Middle frontal gyrus (tissue), 1 donor: Measurements from ENCODE around the gene MEX3D.

Source experiments
- DNase-seq: peaks from one replicate; pipeline ENCODE4 v3.0.0-alpha.2; 2015; ENCODE audit warnings: low spot score; ENCODE audit errors: extremely low spot score

Gene MEX3D

DNA sequence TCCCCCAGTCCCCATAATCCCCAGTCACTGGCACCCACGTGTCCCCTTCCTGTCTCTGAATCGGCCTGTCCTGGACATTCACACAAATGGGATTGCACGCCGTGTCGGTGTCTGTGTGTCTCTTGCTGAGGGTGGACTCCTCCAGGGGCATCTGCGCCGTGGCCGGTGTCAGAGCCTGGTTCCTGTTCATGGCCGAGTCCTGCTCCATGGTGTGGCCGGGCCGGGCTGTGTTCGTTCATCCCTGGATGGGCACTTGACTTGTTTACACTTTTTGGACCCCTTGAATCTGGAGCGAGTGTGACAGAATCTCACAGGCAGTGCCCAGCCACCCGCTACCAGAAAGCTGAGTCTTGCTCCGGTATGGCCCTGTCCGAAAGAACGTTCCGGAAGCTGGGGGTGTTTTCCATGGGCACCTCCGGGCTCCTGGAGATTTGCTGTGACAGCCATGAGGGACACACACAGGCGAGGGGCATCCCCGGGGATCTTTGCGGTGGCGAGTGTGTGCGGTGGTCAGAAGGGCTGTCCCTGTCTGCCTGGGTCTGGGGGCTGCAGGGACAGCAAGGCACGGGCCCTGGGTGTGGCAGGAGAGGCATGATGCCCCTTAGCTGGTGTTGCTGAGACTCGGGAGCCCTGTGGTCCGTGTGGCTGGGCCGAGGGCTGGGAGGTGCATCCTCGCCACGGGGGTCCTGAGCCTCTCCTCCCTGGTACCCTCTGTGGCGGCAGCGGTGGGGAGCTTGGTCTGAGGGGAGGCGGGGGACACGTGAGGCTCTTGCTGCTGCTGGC lies 6.4 kb upstream of the MEX3D start:
- no peak for DNase-seq

- DNase-seq: no peak
These were observed 4.7 kb upstream of the MEX3D start for GRCh38 chr19:1572795-1573194.

DNA sequence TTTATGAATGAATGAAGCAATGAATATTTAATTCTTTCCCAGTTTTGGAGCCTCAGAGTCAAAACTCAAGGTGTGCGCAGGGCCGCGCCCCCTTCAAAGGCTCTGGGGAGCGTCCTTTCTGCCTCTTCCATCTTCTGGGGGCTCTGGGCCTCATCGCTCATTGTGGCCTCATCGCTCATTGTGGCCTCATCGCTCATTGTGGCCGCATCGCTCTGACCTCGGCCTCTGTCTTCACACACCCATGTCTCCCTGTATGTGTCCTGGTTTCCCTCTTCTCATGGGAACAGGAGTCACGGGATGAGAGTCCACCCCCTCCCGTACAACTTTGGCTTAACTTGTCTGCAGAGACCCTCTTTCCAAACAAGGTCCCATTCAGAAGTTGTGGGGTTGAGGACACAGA lies 3.2 kb upstream of the MEX3D start:
- no peak for DNase-seq

- DNase-seq: no peak
These were observed 2.7 kb upstream of the MEX3D start for GRCh38 chr19:1570836-1571235.

- no peak for DNase-seq
These were observed 1.9 kb upstream of the MEX3D start for GRCh38 chr19:1569997-1570396.

DNA sequence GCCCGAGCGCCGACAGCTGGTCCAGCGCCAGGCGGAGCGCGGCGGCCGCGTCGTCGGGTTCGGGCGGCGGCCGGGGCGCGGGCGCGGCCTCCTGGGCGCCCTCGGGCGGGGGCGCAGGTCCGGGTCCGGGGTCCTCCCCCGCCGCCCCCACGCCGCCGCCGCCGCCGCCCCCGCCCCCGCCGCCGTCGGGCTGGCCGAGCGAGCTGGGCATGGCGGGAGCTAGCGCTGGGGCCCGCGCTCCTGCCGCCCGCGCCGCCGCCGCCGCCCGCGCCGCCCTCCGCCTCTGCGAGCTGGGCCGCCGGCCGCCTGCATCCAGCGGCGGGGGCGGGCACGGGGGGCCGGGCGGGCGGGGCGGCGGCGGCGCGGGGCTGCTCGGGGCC lies 287 bp downstream of the MEX3D start:
- DNase-seq: no peak

DNA sequence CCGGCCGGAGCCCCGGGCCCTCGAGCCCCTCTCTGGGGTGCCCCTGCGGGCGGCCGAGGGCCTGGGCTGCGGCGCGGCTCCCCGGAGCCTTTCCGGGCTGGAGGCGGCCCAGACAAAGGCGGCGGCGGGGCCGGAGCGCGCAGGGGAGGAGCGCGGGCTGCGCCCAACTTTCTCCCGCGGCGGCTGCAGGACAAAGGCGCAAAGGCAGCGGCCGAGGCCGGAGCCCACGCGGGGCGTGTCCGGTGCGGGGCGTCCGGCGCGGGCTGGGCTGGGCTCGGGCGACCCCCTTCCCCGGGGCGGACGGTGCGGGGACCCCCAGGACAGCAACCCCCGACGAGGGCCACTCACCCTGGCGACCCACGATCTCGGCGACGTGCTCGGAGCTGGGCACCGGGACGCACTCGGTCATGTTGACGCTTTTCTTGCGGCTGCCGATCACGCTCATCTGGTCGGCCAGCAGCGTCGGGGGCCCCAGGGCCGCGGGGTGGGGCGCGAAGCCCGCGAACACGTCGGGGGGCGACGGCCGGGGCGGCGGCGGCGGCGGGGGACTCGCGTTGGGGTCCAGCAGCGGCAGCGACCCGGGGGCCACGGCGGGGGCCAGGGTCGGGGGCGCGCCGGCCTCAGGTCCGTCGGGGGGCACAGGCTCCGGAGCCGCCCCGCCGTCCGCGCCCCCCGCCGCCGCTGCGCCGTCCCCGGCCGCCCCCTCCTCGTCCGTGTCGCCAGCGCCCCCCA lies 843 bp downstream of the MEX3D start:
- no peak for DNase-seq

- peak; percentile 74 for DNase-seq
These were observed 1.6 kb downstream of the MEX3D start for GRCh38 chr19:1566392-1567115.

DNA sequence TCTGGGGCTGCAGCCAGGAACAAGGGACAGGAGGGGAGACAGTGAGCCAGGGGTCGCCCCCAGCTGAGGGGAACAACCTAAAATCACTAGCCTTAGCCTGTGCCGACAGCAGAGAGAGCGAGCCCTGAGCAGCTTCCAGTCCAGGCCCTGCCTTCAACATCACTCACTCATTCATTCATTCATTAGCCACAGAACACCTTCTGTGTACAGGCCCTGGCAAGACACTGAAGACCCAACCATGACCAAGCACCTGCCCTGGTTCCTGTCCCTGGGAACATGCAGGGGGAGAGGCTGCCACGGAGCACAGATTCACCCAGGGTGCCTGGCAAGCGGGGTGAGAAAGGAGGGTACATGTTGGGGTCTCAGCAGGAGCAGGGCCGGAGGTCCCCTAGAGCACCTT lies 4.9 kb downstream of the MEX3D start:
- DNase-seq: no peak

- no peak for DNase-seq
These were observed 6.8 kb downstream of the MEX3D start for GRCh38 chr19:1561236-1561842.

DNA sequence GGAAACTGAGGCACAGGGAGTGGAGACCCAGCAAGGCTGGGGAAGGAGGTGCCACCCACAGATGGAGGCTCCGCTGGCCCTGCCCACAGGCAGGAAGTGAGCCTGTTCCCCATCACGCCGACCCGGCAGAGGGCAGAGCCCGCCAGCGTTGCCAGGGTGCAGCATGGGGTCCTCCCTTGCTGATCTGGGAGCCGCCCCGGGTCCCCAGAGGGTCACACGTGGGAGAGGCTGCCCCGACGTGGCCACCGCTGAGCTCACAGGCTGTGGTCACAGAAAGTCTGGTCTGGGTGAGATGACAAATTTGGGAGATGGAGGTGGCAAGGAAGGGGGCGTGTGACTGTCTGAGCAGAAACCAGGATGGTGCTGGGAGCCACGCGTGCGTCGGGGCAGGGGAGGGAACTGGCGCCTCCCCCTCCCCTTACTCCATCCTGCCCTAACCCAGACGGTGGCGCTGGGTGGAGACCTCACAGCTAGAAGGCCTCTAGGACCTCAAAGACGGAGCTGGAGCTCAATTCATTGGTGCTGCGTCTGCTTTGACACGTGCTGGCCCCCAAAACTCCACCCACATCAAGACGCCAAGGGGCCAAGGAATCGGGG lies 7.7 kb downstream of the MEX3D start:
- DNase-seq: no peak

GRCh38 chr19:1558552-1558951 lies 9.6 kb downstream of the MEX3D start:
- no peak for DNase-seq

- no peak for DNase-seq
These were observed 11.6 kb downstream of the MEX3D start for GRCh38 chr19:1556390-1557070.

DNA sequence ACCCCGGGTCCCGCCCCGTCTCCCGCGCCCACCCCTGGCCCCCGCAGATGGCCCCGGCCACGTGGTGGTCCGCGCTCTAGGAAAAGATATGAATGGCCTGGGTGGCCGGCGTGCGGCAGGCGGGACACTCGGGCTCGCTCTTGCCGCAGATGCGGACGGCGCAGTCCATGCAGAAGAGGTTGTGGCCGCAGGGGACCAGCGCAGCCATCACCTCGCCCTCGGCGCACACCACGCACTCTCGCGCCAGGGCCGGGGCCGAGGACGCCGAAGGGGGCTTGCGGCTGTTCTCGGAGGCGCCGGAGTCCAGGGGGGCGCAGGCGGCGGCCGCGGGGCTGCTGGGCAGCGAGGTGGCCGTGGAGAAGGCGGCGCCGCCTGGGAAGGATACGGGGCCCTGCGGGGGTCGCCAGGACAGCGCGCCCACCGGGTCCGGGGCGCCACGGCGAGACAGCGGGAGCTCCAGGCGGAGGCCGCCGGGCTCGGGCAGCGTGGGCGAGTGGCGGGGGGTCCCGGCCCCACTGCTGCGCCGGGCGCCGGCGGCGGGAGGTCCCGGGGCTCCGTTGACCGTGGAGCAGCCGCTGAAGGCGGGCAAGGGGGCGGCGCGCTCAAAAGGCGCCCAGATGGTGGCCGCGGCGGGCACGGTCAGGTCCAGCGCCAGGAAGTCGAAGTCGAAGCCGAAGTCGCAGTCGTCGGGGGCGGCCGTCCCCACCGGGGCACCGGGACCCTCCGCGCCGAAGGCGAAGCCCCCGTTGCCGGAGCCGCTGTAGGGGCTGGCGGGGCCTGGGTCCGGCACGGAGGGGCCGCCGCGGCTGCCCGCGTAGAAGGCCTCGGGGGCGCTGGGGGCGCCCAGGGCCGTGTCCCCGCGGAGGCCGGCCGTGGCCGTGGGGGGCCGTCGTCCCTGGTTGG lies 12.4 kb downstream of the MEX3D start:
- DNase-seq: no peak

- no peak for DNase-seq
These were observed 13.2 kb downstream of the MEX3D start for GRCh38 chr19:1554968-1555367.

GRCh38 chr19:1553415-1553814 lies 14.7 kb downstream of the MEX3D start:
- DNase-seq: no peak

- no peak for DNase-seq
These were observed 16.8 kb downstream of the MEX3D start for GRCh38 chr19:1551068-1552040.

DNA sequence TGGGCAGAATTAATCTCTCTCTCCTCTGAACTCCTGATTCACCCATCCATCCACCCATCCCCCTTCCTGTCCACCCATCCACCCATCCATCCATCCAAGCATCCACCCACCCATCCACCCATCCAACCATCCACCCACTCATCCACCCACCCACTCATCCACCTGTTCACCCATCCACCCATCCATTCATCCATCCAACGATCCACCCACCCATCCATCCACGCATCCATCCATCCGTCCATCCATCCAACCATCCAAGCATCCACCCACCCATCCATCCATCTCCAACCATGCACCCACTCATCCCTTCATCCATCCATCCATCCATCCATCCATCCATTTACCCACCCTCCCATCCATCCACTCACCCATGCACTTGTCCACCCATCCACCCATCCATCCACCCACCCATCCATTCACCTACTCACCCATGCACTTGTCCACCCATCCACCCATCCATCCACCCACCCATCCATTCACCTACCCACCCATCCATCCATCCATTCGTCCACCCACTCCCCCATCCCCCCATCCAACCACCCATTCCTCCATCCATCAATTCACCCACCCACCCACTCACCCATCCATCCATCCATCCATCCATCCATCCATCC lies 18.7 kb downstream of the MEX3D start:
- DNase-seq: no peak
